ENCODE data around the gene SLC35F4.

GRCh38 chr14:57671021-57671420 is 194.9 kb downstream of the SLC35F4 start:
- TF ChIP-seq, protein P1, sequence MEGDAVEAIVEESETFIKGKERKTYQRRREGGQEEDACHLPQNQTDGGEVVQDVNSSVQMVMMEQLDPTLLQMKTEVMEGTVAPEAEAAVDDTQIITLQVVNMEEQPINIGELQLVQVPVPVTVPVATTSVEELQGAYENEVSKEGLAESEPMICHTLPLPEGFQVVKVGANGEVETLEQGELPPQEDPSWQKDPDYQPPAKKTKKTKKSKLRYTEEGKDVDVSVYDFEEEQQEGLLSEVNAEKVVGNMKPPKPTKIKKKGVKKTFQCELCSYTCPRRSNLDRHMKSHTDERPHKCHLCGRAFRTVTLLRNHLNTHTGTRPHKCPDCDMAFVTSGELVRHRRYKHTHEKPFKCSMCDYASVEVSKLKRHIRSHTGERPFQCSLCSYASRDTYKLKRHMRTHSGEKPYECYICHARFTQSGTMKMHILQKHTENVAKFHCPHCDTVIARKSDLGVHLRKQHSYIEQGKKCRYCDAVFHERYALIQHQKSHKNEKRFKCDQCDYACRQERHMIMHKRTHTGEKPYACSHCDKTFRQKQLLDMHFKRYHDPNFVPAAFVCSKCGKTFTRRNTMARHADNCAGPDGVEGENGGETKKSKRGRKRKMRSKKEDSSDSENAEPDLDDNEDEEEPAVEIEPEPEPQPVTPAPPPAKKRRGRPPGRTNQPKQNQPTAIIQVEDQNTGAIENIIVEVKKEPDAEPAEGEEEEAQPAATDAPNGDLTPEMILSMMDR (IDR thresholded peaks at IDR 0.05): no peak
- no peak for TF ChIP-seq POLR2A (IDR thresholded peaks at IDR 0.05)

Measured in thyroid gland (tissue), 4 donors.